Measurements from ENCODE around the gene FOLR2.
"Not testable (repeated sequence)": the region's sequence is repeated elsewhere in the genome, so short reads cannot be mapped to it uniquely, and the experiment has no call there.

FOLR2 gene

DNA sequence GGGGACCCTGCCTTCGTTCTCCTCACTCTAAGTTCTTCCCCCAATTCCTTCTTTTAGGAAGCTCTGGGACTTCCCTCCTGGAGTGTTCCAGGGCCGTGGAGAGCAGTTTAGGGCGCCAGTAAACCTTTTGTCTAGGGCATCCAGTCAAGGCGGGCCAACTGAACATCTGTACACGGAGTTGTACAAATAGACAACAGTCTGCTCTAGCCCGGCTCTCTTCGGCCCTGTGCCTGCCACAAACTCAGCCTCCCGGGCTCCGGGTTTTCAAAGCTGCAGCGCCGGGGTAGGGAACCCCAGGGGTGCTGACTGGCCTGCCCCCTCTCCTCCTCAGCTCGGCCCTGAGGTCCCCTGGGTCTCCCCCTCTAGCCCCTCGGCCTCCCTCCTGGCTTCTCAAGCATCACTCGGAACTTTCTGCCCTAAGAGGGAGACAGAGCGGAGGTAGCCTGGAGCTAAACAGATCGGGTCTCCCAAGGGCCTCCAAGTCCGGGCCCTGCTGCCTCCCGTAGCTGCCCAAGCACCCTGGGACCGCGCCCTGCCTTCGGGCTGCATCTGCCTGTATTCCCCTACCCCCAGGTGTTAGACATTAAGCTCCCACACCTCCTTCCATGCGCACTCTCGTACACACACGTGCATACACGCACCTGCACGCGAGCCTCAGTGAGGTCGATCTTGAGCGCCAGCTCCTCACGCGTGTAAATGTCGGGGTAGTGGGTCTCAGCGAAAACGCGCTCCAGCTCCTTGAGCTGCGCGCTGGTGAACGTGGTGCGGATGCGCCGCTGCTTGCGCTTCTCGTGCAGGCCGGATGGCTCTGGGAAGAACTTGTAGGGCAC is 24.1 kb downstream of the FOLR2 start:
- no peak for DNase-seq (ENCODE audit: low read depth in 2 of 2)

DNA sequence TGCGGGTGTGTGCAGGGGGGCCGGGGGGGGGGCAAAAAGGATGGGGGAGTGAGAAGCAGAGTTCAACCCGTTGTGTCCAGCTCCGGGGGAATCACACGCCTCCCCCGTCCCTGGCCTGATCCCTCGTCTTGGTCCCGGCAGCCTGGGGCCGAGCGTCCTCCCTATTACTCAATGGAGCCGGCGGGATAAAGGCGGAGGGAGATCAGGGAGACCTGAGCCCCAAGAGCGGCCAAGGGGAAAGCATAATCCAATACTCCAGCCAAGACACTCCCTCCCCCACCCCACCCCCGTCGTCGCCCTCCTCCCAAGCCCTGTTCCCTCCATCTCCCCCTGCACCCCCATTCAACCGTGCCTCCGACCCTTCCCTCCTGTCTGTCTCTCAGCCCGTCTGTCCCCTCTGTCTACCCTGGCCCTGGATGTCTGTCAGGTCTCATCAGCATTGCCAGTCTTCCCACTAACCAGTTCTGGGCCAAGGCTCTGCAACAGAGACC is 24.7 kb downstream of the FOLR2 start:
- no peak for DNase-seq (ENCODE audit: low read depth in 2 of 2)

DNA sequence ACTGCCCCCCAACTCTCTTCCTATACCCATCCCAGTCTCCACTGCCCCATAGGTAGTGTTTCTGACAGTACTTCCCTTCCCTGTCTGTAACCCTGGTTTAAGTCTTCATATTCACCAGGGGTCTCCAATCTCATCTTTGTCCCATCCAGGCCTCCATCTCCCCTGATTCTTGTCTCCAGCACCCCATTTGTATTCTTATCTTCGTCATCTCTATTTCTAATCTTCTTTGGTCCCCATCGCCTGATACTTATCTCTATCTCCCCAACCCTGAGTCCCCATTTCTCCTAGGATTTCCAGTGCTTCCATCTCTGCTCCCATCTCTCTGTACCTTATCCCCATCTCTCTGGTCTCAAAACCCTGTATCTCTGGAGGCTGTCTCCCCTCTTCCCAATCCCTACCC is 25.5 kb downstream of the FOLR2 start:
- no peak for DNase-seq (ENCODE audit: low read depth in 2 of 2)

DNA sequence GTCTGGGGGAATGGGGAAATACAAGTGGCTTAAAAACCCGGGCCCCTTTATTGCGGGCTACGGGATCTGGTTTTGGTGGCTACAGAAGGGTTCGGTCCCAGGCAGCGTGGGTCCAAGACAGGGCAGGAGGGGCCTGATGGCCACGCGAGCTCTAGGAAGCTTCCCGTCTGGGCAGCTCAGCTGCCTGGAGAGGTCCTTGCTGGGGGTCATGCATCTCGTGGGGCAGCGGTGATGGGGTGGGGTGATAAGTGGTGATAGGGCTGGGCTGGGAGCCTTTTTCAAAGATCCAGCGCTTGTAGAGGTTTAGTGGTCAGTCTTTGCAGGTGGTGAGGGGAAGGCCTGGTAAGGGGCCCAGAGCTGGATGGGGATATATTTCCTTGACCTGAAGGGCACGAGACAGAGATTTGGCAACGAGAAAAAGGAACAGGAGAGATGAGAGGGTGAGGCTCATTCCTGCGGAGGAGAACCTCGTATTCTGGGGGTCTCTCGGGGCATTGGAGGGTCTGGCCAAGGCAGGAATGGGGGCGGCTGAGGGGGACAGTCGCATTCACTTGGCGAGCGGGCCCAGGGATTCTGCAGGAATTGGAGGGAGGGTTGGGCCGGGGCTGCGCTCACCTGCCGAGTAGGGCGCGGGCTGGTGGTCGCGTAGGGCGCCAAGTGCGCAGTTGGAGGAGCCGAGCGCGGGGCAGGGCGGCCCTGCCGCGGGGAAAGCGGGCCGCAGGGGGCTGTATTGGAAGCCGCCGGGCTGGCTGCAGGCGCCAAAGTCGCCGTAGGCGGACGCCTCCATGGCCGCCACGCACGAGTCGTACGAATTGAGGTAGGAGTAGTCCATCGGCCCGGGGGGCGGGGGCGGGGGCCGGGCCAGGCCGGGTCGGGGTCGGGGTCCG is 26.8 kb downstream of the FOLR2 start:
- DNase-seq (ENCODE audit: low read depth in 2 of 2) = no peak

DNA sequence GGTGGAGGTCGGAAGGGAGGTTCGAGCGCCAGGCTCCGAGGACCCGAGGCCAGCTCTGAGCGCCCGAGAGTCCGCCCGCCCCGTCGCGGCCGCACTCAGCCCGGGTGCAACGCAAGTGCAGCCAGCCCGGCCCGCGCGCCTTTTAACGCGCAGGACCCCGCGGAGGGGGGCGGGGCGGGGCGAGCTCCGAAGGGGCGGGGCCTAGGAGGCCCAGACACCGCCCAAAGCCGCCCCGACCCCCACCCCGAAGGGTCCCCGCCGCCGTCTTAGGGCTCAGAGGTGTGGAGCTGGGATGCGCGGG is 27.4 kb downstream of the FOLR2 start, which contains the start of gene PHOX2A:
TSS of gene PHOX2A (minus strand) at position 117 of the 301 bp plus-strand sequence. CDS start 172 bp downstream, outside the sequence.
- DNase-seq (ENCODE audit: low read depth in 2 of 2) = no peak

DNA sequence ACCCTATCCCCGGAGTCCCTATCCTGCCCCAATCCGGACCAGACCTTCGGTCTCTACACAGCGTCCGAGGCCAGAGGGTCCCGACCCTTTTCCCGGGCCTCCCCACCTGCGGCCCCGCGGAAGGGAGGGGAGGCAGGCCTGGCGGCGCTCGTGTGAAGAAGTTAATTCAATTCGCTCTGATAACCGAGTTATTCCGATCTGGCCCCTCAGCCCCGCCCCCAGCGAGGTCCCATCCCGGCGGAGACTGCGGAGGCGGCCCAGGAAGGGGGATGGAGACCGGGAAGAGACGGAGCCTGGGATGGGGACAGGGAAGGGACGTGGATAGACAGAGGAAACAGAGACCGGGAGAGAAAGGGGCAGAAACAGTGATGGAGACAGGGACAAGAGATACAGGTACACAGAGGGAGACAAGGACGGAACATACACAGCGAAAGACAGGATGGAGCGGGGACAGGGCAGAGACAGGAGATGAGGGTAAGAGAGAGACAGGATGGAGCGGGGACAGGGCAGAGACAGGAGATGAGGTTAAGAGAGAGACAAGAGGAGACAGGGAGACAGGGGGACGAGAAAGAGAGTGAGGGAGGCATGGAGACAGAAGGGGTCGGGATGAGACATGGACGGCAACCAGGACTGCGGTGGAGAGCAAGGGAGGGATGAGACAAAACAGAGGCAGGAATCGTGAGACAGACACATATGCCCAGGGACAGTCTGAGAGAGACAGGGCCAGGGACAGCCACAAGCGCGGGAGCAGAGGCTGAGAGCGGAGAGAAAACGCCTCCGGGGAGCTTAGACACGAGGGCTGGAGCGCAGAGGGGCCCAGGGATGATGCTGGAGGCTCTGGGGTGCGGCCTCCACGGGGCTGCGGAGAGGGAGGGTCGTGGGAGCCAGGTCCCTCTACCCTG is 28.0 kb downstream of the FOLR2 start:
- DNase-seq (ENCODE audit: low read depth in 2 of 2) = no peak

DNA sequence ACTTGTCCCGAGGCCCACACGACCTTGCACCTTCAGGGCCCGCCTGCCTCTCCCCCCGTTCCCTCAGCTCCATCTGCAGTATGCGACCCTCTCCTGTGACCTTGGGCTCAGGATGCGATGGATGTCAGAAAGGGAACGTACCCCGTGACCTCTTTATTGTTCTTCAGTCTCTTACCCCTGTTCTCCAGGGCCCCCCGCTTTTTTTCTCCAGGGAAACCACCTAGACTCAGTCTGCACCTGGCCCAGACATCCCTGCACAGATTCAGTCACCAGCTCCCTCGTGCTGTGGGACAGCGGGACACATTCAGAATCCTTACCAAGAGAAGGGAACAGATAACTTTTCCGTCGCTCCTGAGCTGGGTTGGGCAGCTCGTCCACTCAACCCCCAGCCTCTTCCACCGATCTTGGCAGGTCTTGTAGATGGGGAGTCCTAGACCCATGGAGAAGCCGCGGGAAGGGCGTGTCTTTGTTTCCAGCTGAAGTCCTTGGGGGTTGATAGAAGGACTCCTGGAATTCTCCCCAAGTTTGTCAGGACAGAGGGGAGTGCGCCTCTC is 28.7 kb downstream of the FOLR2 start:
- DNase-seq (ENCODE audit: low read depth in 2 of 2) = no peak

DNA sequence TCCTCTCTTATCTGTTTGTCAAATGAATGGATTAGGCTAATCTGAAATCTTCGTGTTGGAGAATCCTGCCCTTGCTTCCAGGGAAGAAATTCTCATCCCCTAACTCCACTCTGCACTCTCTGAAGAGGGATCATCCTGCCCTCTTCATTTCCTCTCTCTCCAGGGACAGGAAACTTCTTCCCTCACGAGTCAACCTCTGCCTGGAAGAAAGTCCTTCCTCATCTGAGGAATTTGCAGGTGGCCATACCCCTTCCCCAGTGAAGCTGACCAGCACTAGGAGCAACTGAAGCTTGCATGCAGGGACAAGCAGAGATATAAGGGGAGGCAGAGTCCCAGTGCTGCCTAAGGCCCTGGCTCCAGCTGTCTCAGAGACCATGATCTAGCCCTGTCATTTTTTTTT is 31.0 kb downstream of the FOLR2 start:
- DNase-seq (ENCODE audit: low read depth in 2 of 2) = no peak

DNA sequence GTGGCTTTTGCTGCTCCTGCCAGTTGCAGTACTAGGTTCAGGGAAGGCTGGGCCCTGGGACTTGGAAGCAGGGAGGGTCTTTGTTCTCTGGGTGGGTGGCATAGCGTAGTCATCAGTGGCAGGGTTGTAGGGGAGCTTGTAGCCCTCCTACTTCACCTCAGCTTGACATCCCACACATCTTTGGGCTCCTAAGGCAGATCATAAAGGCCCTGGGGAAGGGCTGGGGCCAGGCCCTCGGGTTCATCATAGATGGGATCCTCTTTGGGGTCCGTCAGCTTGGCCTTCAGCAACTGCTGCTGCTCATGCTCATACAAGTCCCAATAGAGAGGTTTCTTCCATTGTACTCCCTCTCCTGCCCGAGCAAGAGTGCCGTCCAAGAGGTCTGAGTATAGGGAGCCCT is 33.4 kb downstream of the FOLR2 start:
- DNase-seq (ENCODE audit: low read depth in 2 of 2) = no peak

DNA sequence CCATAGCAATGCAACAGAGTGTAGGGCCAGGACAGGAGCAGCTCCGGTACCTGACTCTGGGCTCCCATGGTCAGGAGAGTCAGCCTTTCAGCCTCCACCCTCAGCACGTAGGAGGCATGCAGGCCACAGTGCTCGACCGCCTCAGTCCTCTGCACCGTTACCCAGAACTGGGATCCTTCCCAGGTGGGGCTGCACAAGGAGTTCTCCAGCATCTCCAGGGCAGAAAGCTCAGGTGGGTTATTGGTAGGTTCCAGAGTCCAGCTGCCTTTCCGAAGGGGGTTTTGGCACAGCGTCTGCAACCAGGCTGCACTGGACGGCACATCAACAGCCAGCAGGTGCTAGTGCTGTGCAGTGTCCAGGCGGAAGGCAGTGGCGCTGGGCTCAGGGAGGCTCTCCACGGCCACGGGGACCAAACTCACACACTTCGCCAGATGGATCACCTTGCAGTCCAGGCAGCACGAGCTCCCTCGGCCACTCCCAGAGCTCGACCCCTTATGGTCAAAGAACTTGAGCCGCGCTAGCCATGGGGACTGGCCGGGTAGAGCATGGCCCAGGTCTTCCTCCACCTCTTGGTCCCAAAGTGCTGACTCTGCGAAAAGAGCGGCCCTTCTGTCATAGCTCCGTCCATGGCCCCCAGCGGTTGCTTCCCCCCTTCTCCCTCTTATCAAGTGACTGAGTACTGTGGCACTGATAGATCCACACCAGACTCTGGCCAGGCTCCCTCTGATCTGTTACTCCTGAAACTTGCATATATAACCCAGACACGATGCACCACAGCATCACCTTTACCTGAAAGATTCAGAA is 34.3 kb downstream of the FOLR2 start:
- no peak for DNase-seq (ENCODE audit: low read depth in 2 of 2)

DNA sequence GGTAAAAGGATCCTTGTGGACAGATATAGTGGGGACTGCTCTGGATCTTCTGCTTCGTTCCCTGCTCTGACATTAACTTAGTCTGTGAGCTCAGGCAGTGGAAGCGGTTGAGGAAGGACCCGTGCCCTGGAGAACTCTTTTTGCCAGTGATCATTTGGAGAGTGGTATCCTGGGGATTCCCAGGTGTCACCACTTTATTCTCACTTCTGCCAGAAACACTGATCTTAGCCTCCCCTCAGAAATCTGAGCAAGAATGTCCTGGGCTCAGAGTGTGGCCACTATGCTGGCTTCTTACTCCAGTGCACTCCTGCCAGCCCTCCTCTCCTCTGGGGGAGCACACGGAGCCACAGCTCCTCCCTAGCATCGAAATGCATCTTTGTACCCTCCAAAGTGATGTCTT is 35.0 kb downstream of the FOLR2 start:
- no peak for DNase-seq (ENCODE audit: low read depth in 2 of 2)

DNA sequence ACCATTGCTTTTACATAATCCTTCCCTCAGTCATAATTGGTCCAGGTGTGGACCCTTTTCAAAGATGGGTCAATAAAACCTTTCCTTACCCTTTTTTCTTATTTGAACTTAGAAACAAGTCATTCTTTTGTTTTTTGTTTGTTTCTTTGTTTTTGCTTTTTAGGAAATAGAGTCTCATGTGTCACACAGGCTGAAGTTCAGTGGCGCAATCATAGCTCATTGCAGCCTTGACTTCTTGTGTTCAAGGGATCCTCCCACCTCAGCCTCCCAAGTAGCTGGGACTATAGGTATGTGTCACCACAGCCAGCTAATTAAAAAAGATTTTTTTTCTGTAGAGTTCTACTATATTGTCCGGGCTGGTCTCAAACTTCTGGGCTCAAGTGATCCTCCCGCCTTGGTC is 36.8 kb downstream of the FOLR2 start:
- no peak for DNase-seq (ENCODE audit: low read depth in 2 of 2)

DNA sequence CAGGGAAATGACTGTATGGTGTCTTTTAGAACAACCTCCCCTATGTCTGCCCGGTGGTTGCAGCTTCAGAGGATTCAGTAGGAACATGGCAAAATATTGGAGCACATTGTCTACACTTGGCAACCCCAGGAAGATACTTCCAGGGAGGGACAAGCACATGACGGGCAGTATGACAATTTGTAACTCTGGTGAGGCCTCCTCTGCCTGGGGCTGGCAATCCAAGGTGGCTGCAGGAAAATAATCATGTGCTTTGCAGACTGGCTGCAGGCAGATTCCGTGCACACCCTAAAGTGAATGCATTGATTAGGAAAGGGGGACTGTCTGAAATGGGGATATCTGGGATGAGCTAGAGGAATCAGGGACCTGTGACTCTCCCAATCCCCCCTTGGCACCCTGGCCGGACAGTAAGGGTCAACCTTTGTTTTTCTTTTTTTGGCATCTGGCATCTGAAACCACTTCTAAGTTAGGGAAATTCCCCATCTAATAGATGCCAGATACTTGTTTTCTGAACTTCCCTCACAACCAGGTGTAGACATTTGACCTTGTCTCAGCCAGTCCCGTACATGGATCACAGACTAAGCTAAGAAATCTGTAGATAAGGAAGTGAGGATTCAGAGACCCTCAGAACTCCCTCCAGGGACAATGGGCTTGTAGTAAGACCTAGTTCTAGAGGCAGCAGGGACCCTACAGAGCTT is 37.9 kb downstream of the FOLR2 start:
- DNase-seq (ENCODE audit: low read depth in 2 of 2) = no peak

DNA sequence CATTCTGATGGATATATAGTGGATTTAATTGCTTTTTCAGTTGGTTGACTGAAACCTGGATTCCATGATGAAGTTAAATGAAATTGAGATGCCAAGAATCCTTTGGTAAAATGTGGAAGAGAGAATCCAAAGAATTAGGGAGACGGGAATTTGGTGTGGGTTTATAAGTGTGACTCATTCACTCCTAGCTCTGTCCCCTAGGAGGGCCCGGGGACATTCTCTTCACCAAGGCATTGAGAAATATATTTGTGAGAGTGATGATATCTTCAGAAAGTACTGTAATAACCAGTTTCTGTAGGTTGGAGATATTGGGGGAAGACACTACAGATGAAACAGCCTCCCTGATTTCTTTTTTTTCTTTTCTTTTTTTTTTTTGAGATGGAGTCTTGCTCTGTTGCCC is 41.0 kb downstream of the FOLR2 start:
- no peak for DNase-seq (ENCODE audit: low read depth in 2 of 2)

DNA sequence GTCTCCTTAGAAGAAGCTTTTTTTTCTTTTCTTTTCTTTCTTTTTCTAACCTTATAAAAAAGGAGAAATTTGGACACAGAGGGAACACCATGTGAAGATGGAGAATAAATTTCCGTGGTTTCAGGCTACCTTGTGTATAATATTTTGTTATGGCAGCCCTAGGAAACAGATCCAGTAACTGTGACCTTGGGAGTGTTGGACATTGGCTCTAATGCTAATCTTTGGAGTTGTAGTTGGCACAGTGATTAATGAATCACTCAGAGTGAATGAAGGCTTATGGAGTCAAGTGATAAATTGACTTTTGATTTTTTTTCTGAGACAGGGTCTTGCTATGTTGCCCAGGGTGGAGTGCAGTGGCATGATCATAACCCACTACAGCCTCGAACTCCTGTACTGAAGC is 42.9 kb downstream of the FOLR2 start:
- DNase-seq (ENCODE audit: low read depth in 2 of 2) = no peak

DNA sequence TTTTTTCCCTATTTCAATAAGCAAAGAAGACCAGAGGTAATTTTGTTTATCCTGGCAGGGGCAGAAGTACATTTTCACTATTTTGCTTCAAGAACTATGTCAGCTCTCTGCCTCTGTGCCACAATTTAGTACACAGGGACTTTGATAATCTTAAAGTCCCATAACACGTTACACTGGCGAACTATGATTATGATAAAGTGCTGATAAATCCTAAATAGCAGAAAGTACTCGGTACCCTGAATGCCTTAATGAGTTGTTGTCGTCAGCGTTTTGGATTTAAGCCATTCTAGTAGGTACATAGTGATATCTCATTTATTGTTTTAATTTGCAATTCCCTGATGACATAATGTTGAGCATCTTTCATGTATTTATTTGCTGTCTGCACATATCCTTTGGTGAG is 44.0 kb downstream of the FOLR2 start:
- no peak for DNase-seq (ENCODE audit: low read depth in 2 of 2)

DNA sequence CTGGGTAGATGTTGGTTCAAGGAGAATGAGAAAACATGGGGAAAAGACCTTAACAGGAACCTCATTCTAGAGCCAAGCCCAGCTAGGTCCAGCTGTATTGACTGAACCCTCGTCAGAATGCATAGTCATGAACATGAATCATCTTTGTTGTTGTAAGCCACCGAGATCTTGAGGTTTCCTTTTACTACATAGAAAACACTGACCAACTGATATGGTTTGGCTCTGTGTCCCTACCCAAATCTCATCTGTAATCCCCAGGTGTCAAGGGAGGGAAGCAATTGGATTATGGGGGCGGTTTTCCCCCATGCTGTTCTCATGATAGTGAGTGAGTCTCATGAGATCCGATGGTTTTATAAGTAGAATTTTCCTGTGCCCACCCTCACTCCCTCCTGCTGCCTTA is 46.8 kb downstream of the FOLR2 start:
- no peak for DNase-seq (ENCODE audit: low read depth in 2 of 2)

DNA sequence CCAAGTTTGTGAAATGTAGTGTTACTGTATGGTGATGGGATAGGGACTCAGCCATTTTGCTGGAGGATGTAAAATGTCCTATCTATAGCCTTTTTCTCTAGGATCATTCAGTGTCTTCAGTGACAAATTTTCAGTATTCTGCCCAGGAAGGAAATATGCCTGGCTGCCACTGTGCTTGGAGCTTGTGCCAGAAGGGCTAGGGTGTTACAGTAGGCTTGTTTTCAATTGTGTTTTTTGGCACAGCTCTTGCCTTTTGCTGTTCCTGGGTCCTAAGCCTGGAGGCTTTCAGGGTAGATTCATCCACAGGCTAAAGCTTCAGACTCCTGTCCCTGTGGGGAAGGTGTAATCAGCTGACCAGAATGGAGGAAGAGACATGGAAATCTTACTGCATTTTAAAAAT is 49.4 kb downstream of the FOLR2 start:
- no peak for DNase-seq (ENCODE audit: low read depth in 2 of 2)

DNA sequence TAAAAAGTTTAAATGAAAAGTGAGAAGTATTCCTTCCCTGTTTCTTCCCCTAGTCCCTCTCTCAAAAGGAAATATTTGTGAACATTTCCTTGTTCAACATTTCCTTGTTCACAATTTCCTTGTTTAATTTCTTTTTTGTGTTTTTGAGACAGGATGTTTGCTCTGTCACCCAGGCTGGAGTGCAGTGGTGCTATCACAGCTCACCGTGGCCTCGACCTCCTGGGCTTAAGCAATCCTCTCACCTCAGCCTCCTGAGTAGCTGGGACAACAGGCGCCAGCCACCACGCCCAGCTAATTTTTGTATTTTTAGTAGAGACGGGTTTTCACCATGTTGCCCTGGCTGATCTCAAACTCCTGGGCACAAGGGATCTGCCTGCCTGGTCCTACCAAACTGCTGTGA is 50.4 kb downstream of the FOLR2 start:
- not testable (repeated sequence) for DNase-seq (ENCODE audit: low read depth in 2 of 2)

DNA sequence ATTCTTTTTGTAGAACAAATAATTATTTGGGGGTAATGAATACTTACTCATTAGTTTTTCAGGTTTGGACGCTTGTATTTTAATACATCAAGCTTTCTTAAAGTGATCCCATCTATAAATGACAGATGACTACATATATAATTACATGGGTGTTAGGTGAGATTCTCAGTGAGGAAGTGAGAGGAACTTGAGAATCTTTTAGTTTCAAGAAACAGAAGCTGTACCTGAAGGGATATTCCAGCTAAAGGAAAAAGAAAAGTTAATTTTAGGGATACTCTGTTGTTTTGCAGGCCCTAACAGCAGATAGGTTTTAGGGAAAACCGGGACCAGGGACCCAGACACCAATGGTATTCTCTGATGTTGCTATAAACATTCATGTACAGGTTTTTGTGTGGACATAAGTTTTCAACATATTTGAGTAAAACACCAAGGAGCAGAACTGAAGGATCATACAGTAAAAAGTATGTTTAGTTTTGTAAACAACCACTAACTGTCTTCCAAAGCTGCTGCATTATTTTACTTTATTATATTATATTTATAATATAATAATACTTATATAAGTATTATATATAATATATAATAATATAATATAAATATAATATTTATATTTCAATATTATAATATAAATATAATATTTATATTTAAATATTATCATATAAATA is 51.5 kb downstream of the FOLR2 start:
- DNase-seq (ENCODE audit: low read depth in 2 of 2) = no peak

Data from fibroblast of skin of left quadriceps (primary cell).